Measurements from ENCODE around the gene SAE1. TPM values are rescaled to one million over a fixed set of nuclear protein-coding genes. Genes with fewer than 3 reads are reported as not detected.

Gene SAE1
- total and polyA plus RNA-seq, 2 donors (not counting 1 experiment from before 2014, with no cell fraction given): 26.5 to 45.1 TPM

- POLR2A ChIA-PET: interaction anchor here (0.6 to 3.0 kb wide), 3 partner anchors 15 to 143 kb away, joined by 5 to 21 read pairs (median 9); partner anchors contain the start of gene ZC3H4
- H3K27ac ChIP-seq (ENCODE audit: low read length in 2 of 2): peak overlapping the region; percentile 38 to 60
- H3K9me3 ChIP-seq (ENCODE audit: control extremely low read depth in 1 of 3, control insufficient read depth in 2 of 3, insufficient read depth in 1 of 3, low read length in 2 of 3): no peaks in the 10 kb centered on the region
- ATAC-seq (ENCODE audit: low read depth) (no peak), DNase-seq (no peak)
- H3K4me1 Mint-ChIP-seq: peaks cover 42% of the 10 kb centered on the region
- no peak overlapping the region for H3K9ac ChIP-seq (ENCODE audit: low read length)
- 83% methylated on average over 8 of the region's 9 CpGs for WGBS (ENCODE audit: insufficient coverage)
- H3K4me1 ChIP-seq (ENCODE audit: control insufficient read depth in 2 of 2, insufficient read depth in 2 of 2, low read length in 2 of 2): peaks cover 5 to 33% of the 10 kb centered on the region in 2 donors
- intact Hi-C loops (cut with micrococcal nuclease): loop anchor here (2.0 kb wide), 1 partner anchor 13 kb away; no protein-coding TSS in a partner anchor
- CTCF ChIA-PET: interaction anchor here (0.6 to 1.6 kb wide), 5 partner anchors 11 to 344 kb away, joined by 3 to 5 read pairs (median 3); no protein-coding TSS in a partner anchor
- no peak overlapping the region for H3K4me3 ChIP-seq (ENCODE audit: control extremely low read depth in 1 of 5, extremely low read depth in 1 of 5, insufficient read depth in 1 of 5, low read depth in 2 of 5, low read length in 4 of 5)
- H3K9me3 Mint-ChIP-seq (ENCODE audit: insufficient read depth): no peaks in the 10 kb centered on the region
- TF ChIP-seq CTCF (IDR thresholded peaks at IDR 0.05) (no peak), EZH2 (IDR thresholded peaks at IDR 0.05; ENCODE audit: borderline replicate concordance, insufficient read depth, low read depth, low read length, poor library complexity, severe bottlenecking) (no peak)
- peaks cover 83% of the 10 kb centered on the region for H3K79me2 ChIP-seq (ENCODE audit: control insufficient read depth, insufficient read depth, low read length)
- H3K27ac Mint-ChIP-seq: peak overlapping the region; percentile 60
- H2AFZ ChIP-seq (ENCODE audit: insufficient read depth, low read depth, low read length, poor library complexity, severe bottlenecking): no peak overlapping the region
- H3K36me3 ChIP-seq (replicated peaks in 1 of 2; ENCODE audit: control extremely low read depth in 1 of 2, control insufficient read depth in 1 of 2, extremely low read depth in 1 of 2, insufficient read depth in 2 of 2, low read length in 1 of 2): peaks cover 0 to 38% of the 10 kb centered on the region in 2 experiments
- H3K27me3 Mint-ChIP-seq: no peaks in the 10 kb centered on the region
- H3K4me2 ChIP-seq (replicated peaks; ENCODE audit: low read depth, low read length, poor library complexity, severe bottlenecking): peak overlapping the region; percentile 34
- H4K20me1 ChIP-seq (ENCODE audit: control insufficient read depth, insufficient read depth, low read length, poor library complexity, severe bottlenecking): peaks cover 47% of the 10 kb centered on the region
- H3K4me3 Mint-ChIP-seq: no peak overlapping the region
- H3K27me3 ChIP-seq (replicated peaks in 1 of 4; ENCODE audit: control extremely low read depth in 1 of 4, control insufficient read depth in 3 of 4, insufficient read depth in 4 of 4, low read length in 3 of 4): no peaks in the 10 kb centered on the region
Measured at GRCh38 chr19:47095476-47096099, 35.0 kb upstream of the SAE1 start.

- Histone ChIP-seq H3K27ac (ENCODE audit: low read length in 2 of 2) (no peak overlapping the region), H2AFZ (ENCODE audit: insufficient read depth, low read depth, low read length, poor library complexity, severe bottlenecking) (no peak overlapping the region), H3K36me3 (replicated peaks in 1 of 2; ENCODE audit: control extremely low read depth in 1 of 2, control insufficient read depth in 1 of 2, extremely low read depth in 1 of 2, insufficient read depth in 2 of 2, low read length in 1 of 2) (peaks cover 0 to 36% of the 10 kb centered on the region in 2 experiments), H3K4me3 (ENCODE audit: control extremely low read depth in 1 of 5, extremely low read depth in 1 of 5, insufficient read depth in 1 of 5, low read depth in 2 of 5, low read length in 4 of 5) (no peak overlapping the region), H3K9ac (ENCODE audit: low read length) (no peak overlapping the region), H3K4me1 (ENCODE audit: control insufficient read depth in 2 of 2, insufficient read depth in 2 of 2, low read length in 2 of 2) (peaks cover 5 to 33% of the 10 kb centered on the region in 2 donors), H3K27me3 (replicated peaks in 1 of 4; ENCODE audit: control extremely low read depth in 1 of 4, control insufficient read depth in 3 of 4, insufficient read depth in 4 of 4, low read length in 3 of 4) (no peaks in the 10 kb centered on the region), H3K9me3 (ENCODE audit: control extremely low read depth in 1 of 3, control insufficient read depth in 2 of 3, insufficient read depth in 1 of 3, low read length in 2 of 3) (no peaks in the 10 kb centered on the region), H4K20me1 (ENCODE audit: control insufficient read depth, insufficient read depth, low read length, poor library complexity, severe bottlenecking) (peaks cover 49% of the 10 kb centered on the region), H3K79me2 (ENCODE audit: control insufficient read depth, insufficient read depth, low read length) (peaks cover 86% of the 10 kb centered on the region), H3K4me2 (replicated peaks; ENCODE audit: low read depth, low read length, poor library complexity, severe bottlenecking) (no peak overlapping the region)
- no peak for DNase-seq
- Mint-ChIP-seq H3K4me3 (no peak overlapping the region), H3K4me1 (peaks cover 42% of the 10 kb centered on the region), H3K27ac (peak overlapping the region; percentile 20), H3K9me3 (ENCODE audit: insufficient read depth) (no peaks in the 10 kb centered on the region), H3K27me3 (no peaks in the 10 kb centered on the region)
- intact Hi-C loops (cut with micrococcal nuclease): no loop called here
- WGBS (ENCODE audit: insufficient coverage): 96% methylated on average over 10 of the region's 12 CpGs
- ATAC-seq (ENCODE audit: low read depth): no peak
- CTCF ChIA-PET: interaction anchor here (0.9 to 1.6 kb wide), 4 partner anchors 10 to 114 kb away, joined by 3 to 5 read pairs (median 3); no protein-coding TSS in a partner anchor
- POLR2A ChIA-PET: interaction anchor here (0.6 to 1.3 kb wide), 2 partner anchors 15 to 142 kb away, joined by 5 to 9 read pairs; no protein-coding TSS in a partner anchor
- TF ChIP-seq EZH2 (IDR thresholded peaks at IDR 0.05; ENCODE audit: borderline replicate concordance, insufficient read depth, low read depth, low read length, poor library complexity, severe bottlenecking) (no peak), CTCF (IDR thresholded peaks at IDR 0.05) (no peak)
Measured at GRCh38 chr19:47096100-47096704, 34.4 kb upstream of the SAE1 start.
